ENCODE results near the gene PDE3A. TPM values are rescaled to one million over a fixed set of nuclear protein-coding genes. Genes with fewer than 3 reads are reported as not detected.
"Not testable (repeated sequence)": the region's sequence is repeated elsewhere in the genome, so short reads cannot be mapped to it uniquely, and the experiment has no call there.

Gene PDE3A
- total RNA-seq, 1 experiment from 2014 or later: 0.24 TPM

- H3K27me3 ChIP-seq (ENCODE audit: control insufficient read depth, insufficient read depth, low read length): no peaks in the 10 kb centered on the region
- no peaks in the 10 kb centered on the region for H3K36me3 ChIP-seq (replicated peaks; ENCODE audit: control insufficient read depth, insufficient read depth, low read length)
- DNase-seq: no peak
- no peak overlapping the region for H3K4me3 ChIP-seq (ENCODE audit: insufficient read depth, low read depth, low read length)
Observed at GRCh38 chr12:20525064-20525610, 156.8 kb downstream of the PDE3A start.

GRCh38 chr12:20527417-20528163 is 159.3 kb downstream of the PDE3A start:
- no peaks in the 10 kb centered on the region for H3K27me3 ChIP-seq (ENCODE audit: control insufficient read depth, insufficient read depth, low read length)

GRCh38 chr12:20528208-20528607 is 159.9 kb downstream of the PDE3A start:
- Histone ChIP-seq H3K36me3 (replicated peaks; ENCODE audit: control insufficient read depth, insufficient read depth, low read length) (no peaks in the 10 kb centered on the region), H3K27me3 (ENCODE audit: control insufficient read depth, insufficient read depth, low read length) (no peaks in the 10 kb centered on the region), H3K4me3 (ENCODE audit: insufficient read depth, low read depth, low read length) (no peak overlapping the region)
- no peak for DNase-seq

More at GRCh38 chr12:20527417-20528163, 159.3 kb downstream of the PDE3A start:
- Histone ChIP-seq H3K4me3 (ENCODE audit: insufficient read depth, low read depth, low read length) (no peak overlapping the region), H3K36me3 (replicated peaks; ENCODE audit: control insufficient read depth, insufficient read depth, low read length) (no peaks in the 10 kb centered on the region)
- no peak for DNase-seq

GRCh38 chr12:20546267-20546666 is 177.9 kb downstream of the PDE3A start:
- Histone ChIP-seq H3K27me3 (ENCODE audit: control insufficient read depth, insufficient read depth, low read length) (no peaks in the 10 kb centered on the region), H3K4me3 (ENCODE audit: insufficient read depth, low read depth, low read length) (no peak overlapping the region), H3K36me3 (replicated peaks; ENCODE audit: control insufficient read depth, insufficient read depth, low read length) (no peaks in the 10 kb centered on the region)
- DNase-seq: no peak

GRCh38 chr12:20547816-20548575 is 179.7 kb downstream of the PDE3A start:
- no peak for DNase-seq
- Histone ChIP-seq H3K36me3 (replicated peaks; ENCODE audit: control insufficient read depth, insufficient read depth, low read length) (no peaks in the 10 kb centered on the region), H3K27me3 (ENCODE audit: control insufficient read depth, insufficient read depth, low read length) (no peaks in the 10 kb centered on the region), H3K4me3 (ENCODE audit: insufficient read depth, low read depth, low read length) (no peak overlapping the region)

GRCh38 chr12:20548611-20549010 is 180.3 kb downstream of the PDE3A start:
- Histone ChIP-seq H3K4me3 (ENCODE audit: insufficient read depth, low read depth, low read length) (no peak overlapping the region), H3K27me3 (ENCODE audit: control insufficient read depth, insufficient read depth, low read length) (no peaks in the 10 kb centered on the region)
- no peak for DNase-seq

GRCh38 chr12:20549108-20549719 is 180.9 kb downstream of the PDE3A start:
- H3K4me3 ChIP-seq (ENCODE audit: insufficient read depth, low read depth, low read length): no peak overlapping the region
- DNase-seq: peak; percentile 67
- H3K27me3 ChIP-seq (ENCODE audit: control insufficient read depth, insufficient read depth, low read length): no peaks in the 10 kb centered on the region
- no peaks in the 10 kb centered on the region for H3K36me3 ChIP-seq (replicated peaks; ENCODE audit: control insufficient read depth, insufficient read depth, low read length)

More at GRCh38 chr12:20548611-20549010, 180.3 kb downstream of the PDE3A start:
- H3K36me3 ChIP-seq (replicated peaks; ENCODE audit: control insufficient read depth, insufficient read depth, low read length): no peaks in the 10 kb centered on the region

GRCh38 chr12:20551742-20552442 is 183.6 kb downstream of the PDE3A start:
- not testable (repeated sequence) for H3K4me3 ChIP-seq (ENCODE audit: insufficient read depth, low read depth, low read length); H3K36me3 ChIP-seq (replicated peaks; ENCODE audit: control insufficient read depth, insufficient read depth, low read length); H3K27me3 ChIP-seq (ENCODE audit: control insufficient read depth, insufficient read depth, low read length); DNase-seq

- not testable (repeated sequence) for H3K4me3 ChIP-seq (ENCODE audit: insufficient read depth, low read depth, low read length); H3K27me3 ChIP-seq (ENCODE audit: control insufficient read depth, insufficient read depth, low read length); DNase-seq; H3K36me3 ChIP-seq (replicated peaks; ENCODE audit: control insufficient read depth, insufficient read depth, low read length)
Observed at GRCh38 chr12:20552586-20552985, 184.2 kb downstream of the PDE3A start.

- no peaks in the 10 kb centered on the region for H3K27me3 ChIP-seq (ENCODE audit: control insufficient read depth, insufficient read depth, low read length)
Observed at GRCh38 chr12:20555015-20555414, 186.7 kb downstream of the PDE3A start.

GRCh38 chr12:20555771-20556170 is 187.4 kb downstream of the PDE3A start:
- no peaks in the 10 kb centered on the region for H3K36me3 ChIP-seq (replicated peaks; ENCODE audit: control insufficient read depth, insufficient read depth, low read length)
- no peaks in the 10 kb centered on the region for H3K27me3 ChIP-seq (ENCODE audit: control insufficient read depth, insufficient read depth, low read length)
- no peak overlapping the region for H3K4me3 ChIP-seq (ENCODE audit: insufficient read depth, low read depth, low read length)
- no peak for DNase-seq

More at GRCh38 chr12:20555015-20555414, 186.7 kb downstream of the PDE3A start:
- DNase-seq: no peak
- Histone ChIP-seq H3K36me3 (replicated peaks; ENCODE audit: control insufficient read depth, insufficient read depth, low read length) (no peaks in the 10 kb centered on the region), H3K4me3 (ENCODE audit: insufficient read depth, low read depth, low read length) (no peak overlapping the region)

GRCh38 chr12:20557096-20557495 is 188.8 kb downstream of the PDE3A start:
- Histone ChIP-seq H3K36me3 (replicated peaks; ENCODE audit: control insufficient read depth, insufficient read depth, low read length) (no peaks in the 10 kb centered on the region), H3K4me3 (ENCODE audit: insufficient read depth, low read depth, low read length) (no peak overlapping the region), H3K27me3 (ENCODE audit: control insufficient read depth, insufficient read depth, low read length) (no peaks in the 10 kb centered on the region)
- DNase-seq: no peak

- Histone ChIP-seq H3K27me3 (ENCODE audit: control insufficient read depth, insufficient read depth, low read length) (no peaks in the 10 kb centered on the region), H3K36me3 (replicated peaks; ENCODE audit: control insufficient read depth, insufficient read depth, low read length) (no peaks in the 10 kb centered on the region), H3K4me3 (ENCODE audit: insufficient read depth, low read depth, low read length) (no peak overlapping the region)
- no peak for DNase-seq
Observed at GRCh38 chr12:20560935-20561334, 192.6 kb downstream of the PDE3A start.

GRCh38 chr12:20561871-20562270 is 193.5 kb downstream of the PDE3A start:
- Histone ChIP-seq H3K4me3 (ENCODE audit: insufficient read depth, low read depth, low read length) (no peak overlapping the region), H3K36me3 (replicated peaks; ENCODE audit: control insufficient read depth, insufficient read depth, low read length) (no peaks in the 10 kb centered on the region), H3K27me3 (ENCODE audit: control insufficient read depth, insufficient read depth, low read length) (no peaks in the 10 kb centered on the region)
- no peak for DNase-seq
